K562 (cell line): ENCODE measurements around the gene SATB2. TPM values are rescaled to one million over a fixed set of nuclear protein-coding genes. Genes with fewer than 3 reads are reported as not detected.
A peak's percentile ranks its signal among the peaks of the same experiment; 100 is the strongest.

ENCODE experiments used
- BHLHE40 ChIP-seq: IDR thresholded peaks from 2 replicates; pipeline ENCODE4 v1.6.1; 2011; ENCODE audit warnings: low read length, improper control_type of control experiment
- CREBBP ChIP-seq: IDR thresholded peaks from one replicate; pipeline ENCODE4 v1.6.1; 2012; ENCODE audit warnings: low read depth, mild to moderate bottlenecking, control low read depth, inconsistent platforms, low read length
- CTBP1 ChIP-seq: fragments of 450-650 bp; IDR thresholded peaks from 2 replicates; pipeline ENCODE4 v1.6.1; 2016; ENCODE audit warnings: borderline replicate concordance
- FOSL1 ChIP-seq: fragments of 200-800 bp; sonication (Bioruptor generic); conservative IDR thresholded peaks from 2 replicates; pipeline ENCODE4 v1.6.1; 2016; ENCODE audit warnings: missing genetic modification characterization, missing compliant biosample characterization
- JUND ChIP-seq, 2 experiments: IDR thresholded peaks; 2 replicates in 1 of 2; 3 replicates in 1 of 2; pipeline ENCODE4 v1.6.1; 2011; ENCODE audit warnings: borderline replicate concordance in 2 of 2, low read depth in 2 of 2, low read length in 2 of 2, improper control_type of control experiment in 1 of 2, missing biosample characterization in 1 of 2, missing genetic modification characterization in 1 of 2, missing genetic modification reagents in 1 of 2
- KDM1A ChIP-seq, 2 experiments: fragments of 450-650 bp; IDR thresholded peaks; 2 replicates each; pipeline ENCODE4 v1.6.1; 2016; ENCODE audit warnings: mild to moderate bottlenecking in 2 of 2
- MCM3 ChIP-seq: fragments of 450-650 bp; IDR thresholded peaks from 2 replicates; pipeline ENCODE4 v1.6.1; 2016
- POLR2AphosphoS5 ChIP-seq: IDR thresholded peaks from 2 replicates; pipeline ENCODE4 v1.6.1; 2011; ENCODE audit warnings: mild to moderate bottlenecking, low read depth, low read length, moderate library complexity; ENCODE audit not compliant: control insufficient read depth, insufficient read depth
- POLR2G ChIP-seq: fragments of 200-400 bp; formaldehyde crosslinking; IDR thresholded peaks from 2 replicates; pipeline ENCODE4 v1.6.1; 2017; ENCODE audit warnings: low read depth, mild to moderate bottlenecking, antibody characterized with exemption, low read length, moderate library complexity
- POLR2H ChIP-seq: IDR thresholded peaks from 2 replicates; pipeline ENCODE4 v1.6.1; 2016; ENCODE audit warnings: missing genetic modification characterization, low read depth, mild to moderate bottlenecking, control low read depth, missing compliant biosample characterization, moderate library complexity
- UBTF ChIP-seq, 2 experiments: IDR thresholded peaks; 2 replicates each; pipeline ENCODE4 v1.6.1; 2012; ENCODE audit warnings: improper control_type of control experiment in 2 of 2, low read depth in 2 of 2, low read length in 2 of 2, borderline replicate concordance in 1 of 2
- ZBTB12 ChIP-seq: fragments of 250-450 bp; sonication (Bioruptor Pico); IDR thresholded peaks from 2 replicates; pipeline ENCODE4 v1.4.0; 2020
- polyA plus RNA-seq, 8 experiments: library from polyadenylated mRNA; depleted of rRNA in 4 of 8; stranded (reverse) in 5 of 8; unstranded in 3 of 8; fragments of >200 nt; fragmentation: Nextera tagmentation in 2 of 8; fragmentation: Illumina TruSeq in 1 of 8; extraction: Ambion mirVana in 2 of 8; extraction: Trizol in 1 of 8; gene quantifications; 2 replicates each; pipeline versions ENCODE4 v1.2.1 to v1.2.3, GENCODE V29; 2011 to 2014; ENCODE audit warnings: inconsistent platforms in 1 of 8, missing spikeins in 1 of 8
- total RNA-seq, 7 experiments: library from RNA; depleted of rRNA in 6 of 7; stranded (reverse); fragments of >200 nt in 6 of 7; fragmentation: Illumina TruSeq in 2 of 7; extraction: Trizol in 2 of 7; gene quantifications; 2 replicates each; pipeline versions ENCODE4 v1.2.1 to v1.2.3, GENCODE V29; 2011 to 2021; ENCODE audit warnings: low replicate concordance in 1 of 7

SATB2 gene
- total and polyA plus RNA-seq, 9 of the 15 experiments (the other 6 are each of a cell fraction or from before 2014, with no cell fraction given) = 4.5 to 34.0 (median 15.1) TPM

- TF ChIP-seq POLR2AphosphoS5 (peak; percentile 47; the same call in 1 of the 2 replicates), UBTF (IDR thresholded peaks at IDR 0.05; ENCODE audit: borderline replicate concordance in 1 of 2, low read depth in 2 of 2, low read length in 2 of 2) (0 out of 4 replicates have a peak, but pooled peaks of 1 of the 2 experiments have one; percentile 57), JUND (IDR thresholded peaks at IDR 0.05; ENCODE audit: borderline replicate concordance, low read depth, low read length) (peak; percentile 63; the same call in 1 of the 2 replicates), JUND (tag; IDR thresholded peaks at IDR 0.05; ENCODE audit: borderline replicate concordance, low read depth, low read length) (no peak; the same call in 2 of the 3 replicates), ZBTB12 (CRISPR knock-in tag) (no peak), CTBP1 (peak; percentile 18; the same call in 1 of the 2 replicates), CREBBP (no peak), POLR2G (peak; percentile 74), POLR2H (peak; percentile 49; the same call in 1 of the 2 replicates), KDM1A (IDR thresholded peaks at IDR 0.05) (peak in 1 of 2 experiments; percentile 10; a peak in 2 of 4 replicates), FOSL1 (peak; percentile 66; the same call in 1 of the 2 replicates), BHLHE40 (no peak), MCM3 (no peak)
Measured at GRCh38 chr2:199457147-199458008, at the start of gene SATB2 (continued).
